Smooth muscle cell (in vitro differentiated cells): ENCODE measurements around the gene CHCHD6. TPM values are rescaled to one million over a fixed set of nuclear protein-coding genes. Genes with fewer than 3 reads are reported as not detected.

Source experiments
- DNase-seq: peaks from one replicate; lab custom pipeline; 2025; ENCODE audit not compliant: unreplicated experiment; lab: John Stamatoyannopoulos, UW
- H2AFZ ChIP-seq: fragments of 200-600 bp; sonication (generic); 2 replicates; pipeline ENCODE4 v1.6.0; 2016; ENCODE audit warnings: antibody characterized with exemption, low read depth, mild to moderate bottlenecking
- H3F3A ChIP-seq: fragments of 200-600 bp; sonication (generic); 2 replicates; pipeline ENCODE4 v1.6.0; 2017; ENCODE audit warnings: antibody characterized with exemption, low read depth
- H3K27ac ChIP-seq: fragments of 200-600 bp; sonication (generic); 2 replicates; pipeline ENCODE4 v1.5.1; 2016; ENCODE audit warnings: low read depth, mild to moderate bottlenecking
- H3K27me3 ChIP-seq: fragments of 200-600 bp; sonication (generic); 2 replicates; pipeline ENCODE4 v1.6.1; 2016; ENCODE audit warnings: low read depth, mild to moderate bottlenecking
- H3K36me3 ChIP-seq: fragments of 200-600 bp; sonication (generic); 2 replicates; pipeline ENCODE4 v1.5.1; 2016; ENCODE audit warnings: low read depth
- H3K4me1 ChIP-seq: fragments of 200-600 bp; sonication (generic); 2 replicates; pipeline ENCODE4 v1.5.1; 2016; ENCODE audit warnings: low read depth
- H3K4me2 ChIP-seq: fragments of 200-600 bp; sonication (generic); 2 replicates; pipeline ENCODE4 v1.6.0; 2016; ENCODE audit warnings: mild to moderate bottlenecking
- H3K4me3 ChIP-seq: fragments of 200-600 bp; sonication (generic); 2 replicates; pipeline ENCODE4 v1.5.1; 2016; ENCODE audit warnings: mild to moderate bottlenecking
- H3K79me2 ChIP-seq: fragments of 200-600 bp; sonication (generic); 2 replicates; pipeline ENCODE4 v1.6.0; 2016; ENCODE audit warnings: low read depth, mild to moderate bottlenecking
- H3K9ac ChIP-seq: fragments of 200-600 bp; sonication (generic); 2 replicates; pipeline ENCODE4 v1.6.0; 2016; ENCODE audit warnings: low read depth
- H3K9me3 ChIP-seq: fragments of 200-600 bp; sonication (generic); replicated peaks from 2 replicates; pipeline ENCODE4 v1.5.1; 2016; ENCODE audit warnings: low read depth
- H4K20me1 ChIP-seq: fragments of 200-600 bp; sonication (generic); 2 replicates; pipeline ENCODE4 v1.6.0; 2016; ENCODE audit warnings: low read depth
- WGBS: methylation state at CpG from one replicate; pipeline ENCODE4 v1.1.7; 2016; ENCODE audit warnings: low lambda C conversion rate; 5-methylcytosine and 5-hydroxymethylcytosine counted together
- polyA plus RNA-seq: library from polyadenylated mRNA; unstranded; fragments of >200 nt; fragmentation: Nextera tagmentation; extraction: Ambion mirVana; gene quantifications from 2 replicates; pipeline ENCODE4 v1.2.1, GENCODE V29; 2016
- total RNA-seq: library from RNA; depleted of rRNA; stranded (reverse); fragments of >200 nt; gene quantifications from 2 replicates; pipeline ENCODE4 v1.2.3, GENCODE V29; 2014
- TF ChIP-seq, protein P1 (sequence below): fragments of 200-600 bp; sonication (generic); IDR thresholded peaks from 2 replicates; pipeline ENCODE4 v1.5.1; 2017; ENCODE audit warnings: borderline replicate concordance, mild to moderate bottlenecking, antibody characterized with exemption; ENCODE audit not compliant: insufficient read depth, poor library complexity, severe bottlenecking

Gene CHCHD6
- total and polyA plus RNA-seq, 2 experiments from 2014 or later: 6.7 to 27.2 TPM

GRCh38 chr3:126956866-126957650 is 253.0 kb downstream of the CHCHD6 start:
- peaks cover 8% of the 10 kb centered on the region for H3K4me1 ChIP-seq
- no peaks in the 10 kb centered on the region for H3K79me2 ChIP-seq
- H4K20me1 ChIP-seq: no peaks in the 10 kb centered on the region
- no peak for DNase-seq
- H3K27me3 ChIP-seq: no peaks in the 10 kb centered on the region
- H3K9me3 ChIP-seq: no peaks in the 10 kb centered on the region
- H3K4me3 ChIP-seq: no peak overlapping the region
- TF ChIP-seq, protein P1, sequence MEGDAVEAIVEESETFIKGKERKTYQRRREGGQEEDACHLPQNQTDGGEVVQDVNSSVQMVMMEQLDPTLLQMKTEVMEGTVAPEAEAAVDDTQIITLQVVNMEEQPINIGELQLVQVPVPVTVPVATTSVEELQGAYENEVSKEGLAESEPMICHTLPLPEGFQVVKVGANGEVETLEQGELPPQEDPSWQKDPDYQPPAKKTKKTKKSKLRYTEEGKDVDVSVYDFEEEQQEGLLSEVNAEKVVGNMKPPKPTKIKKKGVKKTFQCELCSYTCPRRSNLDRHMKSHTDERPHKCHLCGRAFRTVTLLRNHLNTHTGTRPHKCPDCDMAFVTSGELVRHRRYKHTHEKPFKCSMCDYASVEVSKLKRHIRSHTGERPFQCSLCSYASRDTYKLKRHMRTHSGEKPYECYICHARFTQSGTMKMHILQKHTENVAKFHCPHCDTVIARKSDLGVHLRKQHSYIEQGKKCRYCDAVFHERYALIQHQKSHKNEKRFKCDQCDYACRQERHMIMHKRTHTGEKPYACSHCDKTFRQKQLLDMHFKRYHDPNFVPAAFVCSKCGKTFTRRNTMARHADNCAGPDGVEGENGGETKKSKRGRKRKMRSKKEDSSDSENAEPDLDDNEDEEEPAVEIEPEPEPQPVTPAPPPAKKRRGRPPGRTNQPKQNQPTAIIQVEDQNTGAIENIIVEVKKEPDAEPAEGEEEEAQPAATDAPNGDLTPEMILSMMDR: no peak
- WGBS: 88% methylated on average over 23 of the region's 23 CpGs
- H3K9ac ChIP-seq: no peak overlapping the region
- no peaks in the 10 kb centered on the region for H3F3A ChIP-seq
- no peak overlapping the region for H2AFZ ChIP-seq
- H3K36me3 ChIP-seq: no peaks in the 10 kb centered on the region
- H3K27ac ChIP-seq: no peak overlapping the region
- H3K4me2 ChIP-seq: no peak overlapping the region

DNA sequence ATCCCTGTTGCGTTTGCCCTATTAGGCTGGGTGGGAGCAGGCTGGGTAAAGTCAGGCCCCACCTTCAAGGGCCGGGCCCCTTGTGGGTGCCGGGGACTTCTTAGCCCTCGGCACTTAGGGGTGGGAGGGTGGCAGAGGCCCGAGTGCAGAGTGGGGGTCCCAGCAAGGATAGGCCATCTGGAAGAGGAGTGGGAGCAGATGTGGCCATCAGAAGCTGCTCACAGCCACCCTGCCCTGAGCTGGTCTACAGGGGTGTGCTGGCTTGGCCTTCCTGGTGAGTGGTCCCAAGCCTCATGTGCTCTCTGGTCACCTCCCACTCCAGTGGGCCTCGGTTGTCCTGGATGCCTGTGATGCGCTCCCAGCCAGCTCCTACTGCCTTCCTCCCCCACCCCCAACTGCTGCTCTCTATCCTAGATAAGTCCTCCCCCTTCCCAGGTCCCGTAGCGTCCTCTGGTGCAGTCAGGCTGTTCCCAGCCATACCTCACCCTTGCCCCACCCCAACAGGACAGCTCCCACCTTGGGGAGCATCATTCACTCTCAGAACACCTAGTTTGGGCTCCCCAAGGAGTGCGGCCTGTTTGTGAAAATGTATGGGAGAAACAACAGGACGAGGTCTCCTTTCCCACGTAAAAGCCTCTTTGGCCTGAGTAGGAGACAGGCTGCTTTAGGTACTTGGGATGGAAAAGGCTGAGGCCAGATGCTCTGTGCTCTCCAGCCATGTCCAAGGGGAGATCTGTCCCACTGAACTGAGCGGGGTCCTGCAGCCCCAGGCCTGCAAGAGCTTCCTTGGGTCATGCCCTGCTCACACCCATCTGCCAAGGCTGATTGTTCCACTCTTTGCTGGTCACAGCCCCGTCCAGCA is 254.0 kb downstream of the CHCHD6 start:
- Histone ChIP-seq H3K27ac (no peak overlapping the region), H3K4me2 (no peak overlapping the region), H3K4me3 (no peak overlapping the region), H3K36me3 (no peaks in the 10 kb centered on the region), H3K9me3 (no peaks in the 10 kb centered on the region), H3K9ac (no peak overlapping the region), H3K27me3 (no peaks in the 10 kb centered on the region), H3F3A (no peaks in the 10 kb centered on the region), H3K4me1 (peaks cover 8% of the 10 kb centered on the region), H2AFZ (no peak overlapping the region), H3K79me2 (no peaks in the 10 kb centered on the region), H4K20me1 (no peaks in the 10 kb centered on the region)
- 93% methylated on average over 13 of the region's 14 CpGs for WGBS
- no peak for DNase-seq
- TF ChIP-seq, protein P1: no peak

- H3F3A ChIP-seq: no peaks in the 10 kb centered on the region
- TF ChIP-seq, protein P1: no peak
- no peak for DNase-seq
- no peak overlapping the region for H3K9ac ChIP-seq
- H3K36me3 ChIP-seq: no peaks in the 10 kb centered on the region
- no peaks in the 10 kb centered on the region for H3K27me3 ChIP-seq
- 91% methylated on average over 10 of the region's 10 CpGs for WGBS
- no peaks in the 10 kb centered on the region for H4K20me1 ChIP-seq
- H3K4me3 ChIP-seq: no peak overlapping the region
- H3K9me3 ChIP-seq: no peaks in the 10 kb centered on the region
- no peak overlapping the region for H3K4me2 ChIP-seq
- no peaks in the 10 kb centered on the region for H3K79me2 ChIP-seq
- peaks cover 8% of the 10 kb centered on the region for H3K4me1 ChIP-seq
- no peak overlapping the region for H3K27ac ChIP-seq
- no peak overlapping the region for H2AFZ ChIP-seq
These were observed 254.6 kb downstream of the CHCHD6 start for GRCh38 chr3:126958638-126959085.
